ENCODE data around the gene CHST7.

GRCh38 chrX:46589977-46590723 lies 16.6 kb downstream of the CHST7 start:
- TF ChIP-seq CTCF (IDR thresholded peaks at IDR 0.05) (no peak), POLR2A (IDR thresholded peaks at IDR 0.05) (no peak)
